NCI-H2227 (cell line): Measurements from ENCODE around the gene GBF1.
"Not testable (repeated sequence)": the region's sequence is repeated elsewhere in the genome, so short reads cannot be mapped to it uniquely, and the experiment has no call there.

ENCODE experiments used
- DNase-seq: peaks from one replicate; lab custom pipeline; 2025; ENCODE audit not compliant: unreplicated experiment; lab: John Stamatoyannopoulos, UW

Gene GBF1

GRCh38 chr10:102233997-102234396 lies 11.3 kb upstream of the GBF1 start:
- DNase-seq, result no peak

DNA sequence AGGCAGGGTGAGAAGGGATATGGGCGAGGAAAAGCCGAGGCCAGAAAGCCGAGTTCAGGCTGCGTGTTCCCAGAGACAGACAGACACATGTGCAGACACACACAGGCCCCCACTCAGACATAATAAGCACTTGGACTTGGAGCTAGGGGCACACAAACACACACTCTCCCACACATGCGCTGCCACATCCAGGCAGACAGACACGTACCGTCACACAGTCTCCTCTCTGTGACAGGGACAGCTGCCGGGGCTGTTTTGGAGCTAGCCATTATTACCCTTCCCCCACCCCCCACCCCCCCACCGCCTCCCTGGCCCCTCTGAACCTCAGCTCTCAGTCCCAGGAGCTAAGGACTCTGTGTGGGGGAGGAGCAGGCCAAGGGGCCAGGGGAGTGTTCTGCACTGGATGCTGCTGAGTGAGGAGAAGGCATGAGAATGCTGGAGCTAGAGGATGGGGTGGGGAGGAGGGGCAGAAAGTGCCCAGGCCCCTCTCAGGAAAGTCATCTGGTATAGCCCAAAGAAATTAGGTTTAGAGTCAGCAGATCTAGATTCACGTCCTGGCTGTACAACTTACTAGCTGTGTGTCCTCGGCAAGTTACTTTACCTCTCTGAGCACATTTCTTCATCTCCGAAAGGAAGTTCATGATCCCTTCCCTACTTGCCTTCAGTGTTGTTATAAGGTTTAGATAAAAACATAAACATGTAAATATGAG lies 10.3 kb upstream of the GBF1 start:
- peak; percentile 3 for DNase-seq

DNA sequence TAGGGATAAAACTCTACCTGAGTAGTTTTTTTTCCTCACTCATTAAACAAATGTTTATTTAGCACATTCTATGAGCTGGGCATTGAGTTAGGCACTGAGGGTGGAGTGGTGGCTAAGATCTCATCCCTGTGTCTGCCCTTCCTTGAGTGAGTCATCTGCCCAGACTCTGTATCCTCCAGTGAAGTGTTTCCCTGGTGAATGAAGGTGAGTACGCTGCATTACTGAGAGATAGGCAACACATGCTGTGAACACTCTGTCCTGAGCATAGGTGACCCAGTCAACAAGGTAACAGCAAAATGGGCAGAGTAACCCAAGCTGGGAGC lies 9.8 kb upstream of the GBF1 start:
- DNase-seq, result no peak

GRCh38 chr10:102236006-102236405 lies 9.3 kb upstream of the GBF1 start:
- DNase-seq, result no peak

DNA sequence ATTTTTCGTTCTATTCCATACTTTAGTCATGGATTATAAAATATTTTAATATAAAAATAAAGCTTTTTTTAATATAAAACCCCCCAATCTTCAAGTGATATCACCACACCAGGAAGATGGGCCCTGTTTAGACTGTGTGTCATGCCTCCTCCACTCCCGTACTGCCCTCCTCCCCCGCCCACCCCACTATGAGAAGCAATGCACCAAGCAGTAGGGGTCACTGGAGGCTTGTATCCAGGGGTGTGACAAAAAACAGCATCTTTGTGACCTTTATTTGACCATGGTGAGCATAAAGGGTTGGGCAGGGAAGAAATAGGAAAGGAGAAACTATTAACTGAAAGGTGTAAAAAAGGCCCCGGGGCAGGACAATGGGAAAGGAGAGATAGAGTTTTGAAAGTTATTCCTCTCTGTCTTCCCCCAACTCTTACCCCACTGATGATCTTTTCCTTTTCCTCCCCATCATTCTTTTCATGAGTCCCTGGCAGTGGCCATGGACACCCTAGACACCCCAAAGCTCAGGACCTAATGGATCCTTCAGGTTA lies 7.5 kb upstream of the GBF1 start:
- no peak for DNase-seq

- no peak for DNase-seq
Observed at GRCh38 chr10:102240467-102241031, 4.8 kb upstream of the GBF1 start.

GRCh38 chr10:102241032-102241443 lies 4.3 kb upstream of the GBF1 start:
- DNase-seq, result no peak

DNA sequence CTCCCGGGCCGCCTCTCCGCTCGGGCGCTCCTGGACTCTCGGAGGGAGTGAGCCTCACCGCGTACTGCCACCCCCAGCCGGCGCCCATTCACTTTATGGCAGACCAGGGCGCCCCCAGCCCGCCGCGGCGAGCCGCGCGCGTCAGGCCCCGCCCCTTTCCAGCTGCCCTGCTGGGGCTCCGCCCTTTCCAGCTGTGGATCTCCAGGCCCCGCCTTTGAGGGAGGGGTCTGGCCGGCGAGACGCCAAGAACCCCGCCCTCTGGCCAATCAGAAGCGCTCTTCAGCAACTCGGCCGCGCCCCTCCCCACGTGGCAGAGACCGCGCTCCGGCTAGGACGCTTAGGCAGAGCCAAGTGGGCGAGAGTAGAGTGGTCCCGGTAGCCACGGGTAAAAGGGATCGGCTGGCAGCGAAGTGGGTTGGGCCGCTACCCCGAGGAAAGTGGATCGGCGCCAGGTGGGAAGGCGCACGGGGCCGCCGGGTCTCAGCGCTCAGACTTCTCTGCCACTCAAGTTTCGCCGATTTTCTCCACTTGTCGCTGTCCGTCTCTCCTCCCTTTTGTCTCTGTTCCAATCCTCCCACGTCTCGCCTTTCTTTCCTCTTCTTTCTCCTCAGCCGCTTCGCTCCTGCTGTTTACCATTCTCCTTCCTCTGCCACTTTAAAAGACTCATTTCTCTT lies 3.8 kb upstream of the GBF1 start, which contains the start of gene PITX3:
PITX3 (minus strand) TSS at position 69 of the 674 bp plus-strand sequence. CDS start 9,432 bp downstream, outside the sequence.
- peak; percentile 93 for DNase-seq

- DNase-seq, result no peak
Observed at GRCh38 chr10:102242118-102242485, 3.2 kb upstream of the GBF1 start.

DNA sequence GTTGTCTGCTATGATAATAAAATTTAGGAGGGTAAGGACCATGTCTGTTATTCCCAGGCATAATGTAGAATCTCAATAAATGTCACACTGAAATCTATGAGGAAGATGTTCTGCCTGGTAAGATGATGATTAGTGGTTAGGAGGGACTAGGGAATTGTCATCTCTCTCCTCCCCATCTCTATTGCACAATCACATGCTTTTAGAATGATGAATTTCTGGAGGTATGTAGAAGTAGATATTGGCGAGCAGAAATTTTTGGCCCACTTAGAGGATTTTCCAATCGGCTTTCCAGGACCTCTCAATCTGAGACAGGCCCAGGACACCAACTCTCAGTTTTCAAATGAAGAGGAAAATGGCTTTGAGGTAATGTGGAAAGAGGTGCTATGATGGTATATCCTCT lies 2.0 kb upstream of the GBF1 start:
- no peak for DNase-seq

DNA sequence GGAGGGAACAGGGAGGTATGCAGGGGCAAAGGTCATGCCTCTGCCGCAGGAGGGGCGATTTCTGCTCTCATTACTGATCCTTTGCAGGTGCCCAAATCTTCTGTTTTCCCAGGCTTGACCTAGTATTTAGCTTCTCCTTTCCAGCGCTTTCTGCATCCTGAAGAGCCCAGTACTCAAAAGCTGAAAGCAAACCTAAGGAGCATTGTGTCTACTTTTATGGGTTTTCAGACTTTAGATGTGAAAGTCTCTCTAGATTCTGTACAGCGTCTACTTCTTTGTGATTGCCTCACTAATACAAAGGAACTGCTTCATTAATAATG lies 560 bp downstream of the GBF1 start:
- DNase-seq, result no peak

DNA sequence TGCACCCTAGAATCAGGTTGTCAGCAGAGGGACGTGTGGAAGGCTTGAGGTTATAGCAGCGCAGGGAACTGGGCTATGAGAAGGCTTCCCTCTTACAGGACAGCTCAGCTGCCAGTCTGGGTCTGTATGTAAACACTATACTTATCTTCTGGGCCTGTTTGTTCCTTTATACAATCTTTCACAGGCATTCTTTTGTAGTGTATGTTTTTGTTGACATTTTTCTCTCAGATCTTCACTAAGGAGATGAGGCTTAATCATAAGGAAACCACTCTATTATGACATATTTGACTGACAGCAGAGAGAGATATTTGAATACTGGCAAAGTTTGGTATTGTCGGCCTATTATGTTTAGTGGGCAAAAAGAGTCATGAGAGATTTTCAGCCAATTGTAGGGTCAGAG lies 929 bp downstream of the GBF1 start:
- no peak for DNase-seq

GRCh38 chr10:102247734-102248133 lies 2.4 kb downstream of the GBF1 start:
- DNase-seq, result no peak

DNA sequence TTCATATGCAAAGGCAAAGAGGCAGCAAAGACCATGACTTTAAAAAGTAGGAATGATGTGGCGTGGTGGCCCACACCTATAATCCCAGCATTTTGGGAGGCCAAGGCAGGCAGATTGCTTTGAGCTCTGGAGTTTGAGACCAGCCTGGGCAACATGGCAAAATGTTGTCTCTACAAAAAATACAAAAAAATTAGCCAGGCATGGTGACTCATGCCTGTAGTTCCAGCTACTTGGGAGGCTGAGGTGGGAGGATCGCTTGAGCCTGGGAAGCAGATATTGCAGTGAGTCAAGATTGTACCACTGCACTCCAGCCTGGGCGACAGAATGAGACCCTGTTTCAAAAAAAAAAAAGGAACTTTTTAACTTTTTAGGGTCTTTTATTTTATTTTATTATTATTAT lies 7.2 kb downstream of the GBF1 start:
- DNase-seq, result not testable (repeated sequence)

DNA sequence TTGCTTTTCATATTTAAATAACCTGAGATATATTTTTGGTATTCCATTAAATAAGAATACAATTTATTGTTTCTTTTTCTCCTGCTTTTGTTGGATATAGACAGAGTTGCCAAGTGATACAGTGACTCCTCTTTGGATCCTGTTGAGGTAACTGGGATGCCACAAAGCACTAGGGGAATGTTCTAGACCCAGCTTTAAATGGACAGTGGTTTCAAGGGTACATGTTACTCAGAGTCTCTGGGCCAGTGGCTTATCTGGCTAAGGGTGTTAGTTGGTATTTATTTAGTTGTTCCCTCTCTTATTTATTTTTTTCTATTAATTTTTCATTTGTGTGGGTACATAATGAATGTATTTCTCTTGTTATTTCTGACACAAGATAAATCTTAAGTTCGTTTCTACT lies 9.1 kb downstream of the GBF1 start:
- DNase-seq, result no peak

DNA sequence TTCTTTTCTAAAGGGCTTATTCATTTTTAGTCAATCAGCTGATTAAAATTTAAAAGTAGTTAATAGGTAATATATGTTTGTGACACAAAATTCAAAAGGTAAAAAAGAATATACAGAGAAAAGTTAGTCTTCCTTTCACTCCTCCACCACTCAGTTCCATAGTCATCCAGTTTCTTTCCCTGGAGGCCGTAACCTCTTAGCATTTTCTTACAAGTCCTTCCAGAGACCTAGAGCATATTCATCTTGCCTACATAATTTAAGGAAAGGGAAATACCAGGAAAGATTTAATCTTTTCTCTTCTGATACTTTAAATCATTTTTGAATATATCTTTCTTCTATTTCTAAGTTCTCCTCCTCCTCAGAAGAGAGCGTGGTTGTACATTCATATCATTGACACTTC lies 10.1 kb downstream of the GBF1 start:
- no peak for DNase-seq

GRCh38 chr10:102261196-102261595 lies 15.9 kb downstream of the GBF1 start:
- DNase-seq, result no peak

DNA sequence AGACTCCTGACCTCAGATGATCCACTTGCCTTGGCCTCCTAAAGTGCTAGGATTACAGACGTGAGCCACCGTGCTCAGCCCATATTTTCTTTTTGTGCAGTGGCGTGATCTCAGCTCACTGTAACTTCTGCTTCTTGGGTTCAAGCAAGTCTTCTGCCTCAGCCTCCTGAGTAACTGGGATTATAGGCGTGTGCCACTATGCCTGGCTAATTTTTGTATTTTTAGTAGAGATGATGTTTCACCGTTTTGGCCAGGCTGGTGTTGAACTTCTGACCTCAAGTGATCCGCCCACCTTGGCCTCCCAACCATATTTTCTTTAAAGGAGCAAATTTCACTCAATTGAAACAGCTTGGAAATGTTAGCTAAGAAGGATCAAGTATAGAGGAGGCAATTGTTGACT lies 16.5 kb downstream of the GBF1 start:
- DNase-seq, result no peak

DNA sequence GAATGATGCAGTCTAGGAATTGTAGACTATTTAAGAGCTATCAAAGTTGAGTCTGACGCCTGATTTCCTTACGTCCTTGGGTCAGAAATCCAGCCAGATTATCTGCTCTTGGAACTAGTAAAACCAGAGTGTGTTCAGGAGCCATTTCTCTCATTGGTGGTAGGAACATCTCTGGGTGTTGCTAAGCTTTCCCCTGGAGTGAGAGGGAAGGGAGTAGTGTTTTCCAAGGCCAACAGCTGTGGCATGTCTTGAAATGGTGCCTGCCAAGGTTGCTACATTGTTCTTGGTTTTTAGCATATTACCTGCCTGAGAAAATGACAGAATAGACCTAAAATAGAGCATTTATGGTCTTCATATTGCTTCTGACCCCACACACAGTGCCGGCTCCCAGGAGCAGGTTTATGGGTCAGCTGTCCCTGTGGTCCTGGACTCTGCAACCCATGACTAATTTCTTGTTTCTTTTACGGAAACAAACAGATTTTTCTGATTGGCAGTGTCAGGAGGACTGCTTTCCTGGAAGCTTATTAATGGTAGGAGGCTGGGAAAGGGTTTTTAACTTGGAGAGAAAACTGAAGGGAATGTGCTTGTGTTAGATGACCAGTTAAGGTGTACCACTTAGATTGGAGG lies 17.5 kb downstream of the GBF1 start:
- DNase-seq, result no peak

GRCh38 chr10:102264371-102264770 lies 19.0 kb downstream of the GBF1 start:
- no peak for DNase-seq

DNA sequence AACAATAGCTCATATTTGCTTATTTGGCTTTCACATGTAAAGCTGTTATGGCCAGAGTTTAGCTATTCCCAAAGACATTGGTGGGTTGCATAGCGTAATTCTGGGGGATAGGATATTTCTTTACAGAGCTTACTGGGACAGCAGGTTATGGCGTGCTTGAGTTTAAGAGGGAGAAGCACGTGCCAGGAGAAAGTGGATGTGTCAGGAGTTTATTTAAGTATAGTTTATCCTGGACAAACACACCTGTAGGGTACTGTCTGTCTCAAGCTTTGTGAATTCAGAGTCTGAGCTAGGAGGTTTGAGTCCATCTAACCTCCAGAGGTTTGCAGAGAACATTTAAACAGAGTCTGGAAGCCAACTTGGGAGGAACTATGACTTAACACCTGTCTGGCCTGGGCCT lies 21.3 kb downstream of the GBF1 start:
- DNase-seq, result no peak

GRCh38 chr10:102267748-102268147 lies 22.4 kb downstream of the GBF1 start:
- no peak for DNase-seq
